Esophagus squamous epithelium (tissue), 4 donors: ENCODE measurements around the gene IRX3.

Experiments used
- POLR2A ChIP-seq, 4 donors: fragments of 450-650 bp; IDR thresholded peaks; one replicate each; pipeline ENCODE4 v1.6.1; 2017; ENCODE audit warnings: antibody characterized with exemption in 4 of 4, mild to moderate bottlenecking in 4 of 4, moderate library complexity in 3 of 4
- TF ChIP-seq, protein P1 (sequence below), 6 experiments: fragments of 450-650 bp in 4 of 6; fragments of 200-600 bp in 2 of 6; sonication (generic) in 2 of 6; IDR thresholded peaks; one replicate each; pipeline ENCODE4 v1.5.1; 2016 to 2019; ENCODE audit warnings: antibody characterized with exemption in 6 of 6, mild to moderate bottlenecking in 4 of 6, moderate library complexity in 4 of 6

GRCh38 chr16:54280751-54281150, 5.8 kb downstream of the IRX3 start:
- TF ChIP-seq, protein P1, sequence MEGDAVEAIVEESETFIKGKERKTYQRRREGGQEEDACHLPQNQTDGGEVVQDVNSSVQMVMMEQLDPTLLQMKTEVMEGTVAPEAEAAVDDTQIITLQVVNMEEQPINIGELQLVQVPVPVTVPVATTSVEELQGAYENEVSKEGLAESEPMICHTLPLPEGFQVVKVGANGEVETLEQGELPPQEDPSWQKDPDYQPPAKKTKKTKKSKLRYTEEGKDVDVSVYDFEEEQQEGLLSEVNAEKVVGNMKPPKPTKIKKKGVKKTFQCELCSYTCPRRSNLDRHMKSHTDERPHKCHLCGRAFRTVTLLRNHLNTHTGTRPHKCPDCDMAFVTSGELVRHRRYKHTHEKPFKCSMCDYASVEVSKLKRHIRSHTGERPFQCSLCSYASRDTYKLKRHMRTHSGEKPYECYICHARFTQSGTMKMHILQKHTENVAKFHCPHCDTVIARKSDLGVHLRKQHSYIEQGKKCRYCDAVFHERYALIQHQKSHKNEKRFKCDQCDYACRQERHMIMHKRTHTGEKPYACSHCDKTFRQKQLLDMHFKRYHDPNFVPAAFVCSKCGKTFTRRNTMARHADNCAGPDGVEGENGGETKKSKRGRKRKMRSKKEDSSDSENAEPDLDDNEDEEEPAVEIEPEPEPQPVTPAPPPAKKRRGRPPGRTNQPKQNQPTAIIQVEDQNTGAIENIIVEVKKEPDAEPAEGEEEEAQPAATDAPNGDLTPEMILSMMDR (IDR thresholded peaks at IDR 0.05) = no peak
- TF ChIP-seq POLR2A (IDR thresholded peaks at IDR 0.05) = no peak
